Neutrophil (primary cell): ENCODE results near the gene SNAP47.

Source experiments
- H3K27ac ChIP-seq: fragments of 200-600 bp; sonication (generic); 2 replicates; pipeline ENCODE4 v1.5.1; 2016; ENCODE audit warnings: mild to moderate bottlenecking, moderate library complexity
- H3K27me3 ChIP-seq: fragments of 200-600 bp; sonication (generic); 2 replicates; pipeline ENCODE4 v1.6.0; 2016; ENCODE audit warnings: mild to moderate bottlenecking
- H3K36me3 ChIP-seq: fragments of 200-600 bp; sonication (generic); 2 replicates; pipeline ENCODE4 v1.5.1; 2017
- H3K4me1 ChIP-seq, 2 experiments: fragments of 200-600 bp in 1 of 2; sonication (generic) in 1 of 2; 1 replicate in 1 of 2; 2 replicates in 1 of 2; pipeline versions ENCODE4 v1.5.1 to v1.6.1; 2013 to 2016; ENCODE audit warnings: low read depth in 1 of 2, low read length in 1 of 2, mild to moderate bottlenecking in 1 of 2, moderate library complexity in 1 of 2; ENCODE audit not compliant: control insufficient read depth in 1 of 2, insufficient read depth in 1 of 2
- H3K4me3 ChIP-seq, 2 experiments: fragments of 200-600 bp in 1 of 2; sonication (generic) in 1 of 2; 1 replicate in 1 of 2; 2 replicates in 1 of 2; pipeline ENCODE4 v1.5.1; 2013 to 2016; ENCODE audit warnings: low read depth in 1 of 2, low read length in 1 of 2, mild to moderate bottlenecking in 1 of 2, moderate library complexity in 1 of 2
- H3K9me3 ChIP-seq: fragments of 200-600 bp; sonication (generic); 2 replicates; pipeline ENCODE4 v1.5.1; 2016
- TF ChIP-seq, protein P1 (sequence below): fragments of 200-600 bp; sonication (generic); IDR thresholded peaks from 2 replicates; pipeline ENCODE4 v1.5.1; 2016; ENCODE audit warnings: antibody characterized with exemption

The SNAP47 gene

DNA sequence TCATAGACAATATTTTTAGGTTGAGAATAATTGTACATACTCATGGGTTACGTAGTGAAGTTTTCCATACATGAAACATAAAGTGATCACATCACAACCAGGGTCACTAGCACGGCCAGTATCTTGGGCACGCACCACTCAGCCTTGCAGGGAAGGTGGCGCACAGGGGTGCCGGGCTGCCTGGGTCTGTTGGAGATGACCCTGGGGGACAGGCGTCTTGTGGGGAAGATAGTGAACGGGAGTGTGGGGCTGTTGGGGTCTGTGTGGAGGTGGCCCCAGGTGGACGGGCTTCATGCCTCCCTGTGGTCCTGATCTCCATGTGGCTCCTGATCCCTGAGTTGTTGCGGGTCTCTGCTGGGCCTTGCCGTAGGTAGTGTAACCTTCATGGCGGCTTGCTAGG is 41.9 kb downstream of the SNAP47 start:
- Histone ChIP-seq H3K9me3 (no peaks in the 10 kb centered on the region), H3K36me3 (peaks cover 15% of the 10 kb centered on the region), H3K27me3 (no peaks in the 10 kb centered on the region), H3K27ac (no peak overlapping the region), H3K4me1 (no peaks in the 10 kb centered on the region), H3K4me3 (no peak overlapping the region)
- TF ChIP-seq, protein P1, sequence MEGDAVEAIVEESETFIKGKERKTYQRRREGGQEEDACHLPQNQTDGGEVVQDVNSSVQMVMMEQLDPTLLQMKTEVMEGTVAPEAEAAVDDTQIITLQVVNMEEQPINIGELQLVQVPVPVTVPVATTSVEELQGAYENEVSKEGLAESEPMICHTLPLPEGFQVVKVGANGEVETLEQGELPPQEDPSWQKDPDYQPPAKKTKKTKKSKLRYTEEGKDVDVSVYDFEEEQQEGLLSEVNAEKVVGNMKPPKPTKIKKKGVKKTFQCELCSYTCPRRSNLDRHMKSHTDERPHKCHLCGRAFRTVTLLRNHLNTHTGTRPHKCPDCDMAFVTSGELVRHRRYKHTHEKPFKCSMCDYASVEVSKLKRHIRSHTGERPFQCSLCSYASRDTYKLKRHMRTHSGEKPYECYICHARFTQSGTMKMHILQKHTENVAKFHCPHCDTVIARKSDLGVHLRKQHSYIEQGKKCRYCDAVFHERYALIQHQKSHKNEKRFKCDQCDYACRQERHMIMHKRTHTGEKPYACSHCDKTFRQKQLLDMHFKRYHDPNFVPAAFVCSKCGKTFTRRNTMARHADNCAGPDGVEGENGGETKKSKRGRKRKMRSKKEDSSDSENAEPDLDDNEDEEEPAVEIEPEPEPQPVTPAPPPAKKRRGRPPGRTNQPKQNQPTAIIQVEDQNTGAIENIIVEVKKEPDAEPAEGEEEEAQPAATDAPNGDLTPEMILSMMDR = no peak

DNA sequence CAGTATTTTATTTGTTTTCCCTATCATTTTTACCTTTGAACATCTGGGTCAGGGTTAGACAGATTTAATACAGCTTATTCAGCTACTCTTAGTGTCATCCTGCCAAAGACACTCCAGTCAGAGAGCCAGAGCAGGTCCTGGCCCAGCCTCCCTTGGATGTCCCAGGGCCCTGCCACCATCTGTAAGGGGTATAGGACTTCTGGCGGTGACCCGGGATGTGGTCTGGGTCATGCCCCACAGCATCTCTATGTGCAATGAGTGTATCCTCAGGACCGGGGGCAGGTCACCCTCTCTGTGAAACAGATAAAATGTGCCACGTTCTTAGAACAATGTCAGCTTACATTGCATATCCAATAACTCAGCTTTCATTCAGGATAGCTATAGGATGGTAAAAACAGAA is 42.4 kb downstream of the SNAP47 start:
- Histone ChIP-seq H3K9me3 (no peaks in the 10 kb centered on the region), H3K36me3 (peaks cover 15% of the 10 kb centered on the region), H3K4me3 (no peak overlapping the region), H3K27me3 (no peaks in the 10 kb centered on the region), H3K27ac (no peak overlapping the region), H3K4me1 (no peaks in the 10 kb centered on the region)
- TF ChIP-seq, protein P1 = no peak

DNA sequence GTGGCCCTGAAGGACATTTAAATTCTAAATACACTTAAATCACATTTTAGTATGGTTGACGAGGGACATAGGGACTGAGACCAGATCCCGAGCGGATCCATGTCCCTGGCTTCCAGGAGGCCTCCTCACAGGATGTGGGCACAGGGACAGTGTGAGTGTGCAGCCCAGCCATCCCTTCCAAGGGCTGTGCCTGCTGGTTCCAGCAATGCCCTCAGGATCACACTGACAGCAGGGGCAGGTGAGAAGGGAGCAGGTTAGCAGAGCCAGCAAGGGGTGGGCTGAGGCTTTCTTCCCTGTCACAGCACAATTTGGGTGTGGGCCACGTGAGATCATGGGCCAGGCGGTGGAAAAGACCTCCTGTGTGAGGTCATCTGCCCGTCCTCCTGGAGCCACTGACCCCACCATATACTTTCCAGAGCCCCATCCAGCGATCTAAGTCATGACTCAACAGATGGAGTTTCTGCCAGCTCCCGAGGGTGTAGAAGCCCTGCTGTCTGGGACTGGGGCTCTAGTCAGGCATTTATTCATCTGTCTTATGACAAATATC is 43.2 kb downstream of the SNAP47 start:
- H3K9me3 ChIP-seq = no peaks in the 10 kb centered on the region
- TF ChIP-seq, protein P1 = no peak
- H3K27me3 ChIP-seq = no peaks in the 10 kb centered on the region
- H3K36me3 ChIP-seq = peaks cover 15% of the 10 kb centered on the region
- no peaks in the 10 kb centered on the region for H3K4me1 ChIP-seq
- H3K27ac ChIP-seq = no peak overlapping the region
- no peak overlapping the region for H3K4me3 ChIP-seq

DNA sequence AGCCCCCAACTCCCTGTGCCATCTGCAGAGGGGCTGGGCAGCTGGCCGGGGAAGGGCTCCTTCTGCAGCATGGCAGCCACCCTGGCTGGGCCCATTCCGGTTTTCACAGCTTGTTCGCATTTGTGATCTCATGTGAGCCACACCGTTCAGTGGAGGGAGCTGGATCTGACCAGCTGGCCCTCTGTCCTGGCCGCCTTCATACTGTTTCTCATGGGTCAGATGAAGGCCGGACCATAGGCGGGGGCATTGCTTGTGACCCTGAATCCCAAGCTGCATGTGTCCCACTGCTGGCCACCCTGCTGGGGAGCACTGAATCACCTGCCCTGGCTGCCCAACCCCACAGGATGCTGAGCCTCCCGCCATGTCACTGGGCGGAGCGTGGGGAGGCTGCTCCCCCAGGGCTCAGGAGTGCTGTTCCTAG is 43.8 kb downstream of the SNAP47 start:
- Histone ChIP-seq H3K36me3 (peaks cover 15% of the 10 kb centered on the region), H3K27me3 (no peaks in the 10 kb centered on the region), H3K27ac (no peak overlapping the region), H3K4me1 (no peaks in the 10 kb centered on the region), H3K9me3 (no peaks in the 10 kb centered on the region), H3K4me3 (no peak overlapping the region)
- TF ChIP-seq, protein P1 = no peak

DNA sequence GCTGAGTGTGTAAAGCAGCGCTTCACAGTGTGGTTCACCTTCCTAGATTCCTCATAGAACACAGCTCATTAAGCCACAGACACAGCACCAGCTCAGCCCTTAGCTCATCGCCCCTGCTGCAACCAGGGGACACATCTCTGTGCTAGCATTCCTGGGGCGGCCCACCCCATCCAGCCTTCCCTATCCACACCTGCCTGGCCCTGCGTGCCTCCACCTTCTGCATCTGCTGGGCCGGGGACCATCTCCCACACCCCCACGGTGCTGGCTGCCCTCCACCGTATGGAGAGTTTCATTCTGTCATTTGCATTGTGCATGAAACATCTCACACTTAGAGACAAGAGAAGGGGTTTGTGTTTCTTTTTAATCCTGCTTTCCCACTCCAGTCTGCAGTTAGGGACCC is 44.5 kb downstream of the SNAP47 start:
- H3K4me3 ChIP-seq = no peak overlapping the region
- H3K36me3 ChIP-seq = peaks cover 15% of the 10 kb centered on the region
- H3K4me1 ChIP-seq = no peaks in the 10 kb centered on the region
- TF ChIP-seq, protein P1 = no peak
- no peaks in the 10 kb centered on the region for H3K9me3 ChIP-seq
- H3K27me3 ChIP-seq = peaks cover 6% of the 10 kb centered on the region
- H3K27ac ChIP-seq = no peak overlapping the region
